Measurements from ENCODE around the gene S100A9.
"Not testable (repeated sequence)": the region's sequence is repeated elsewhere in the genome, so short reads cannot be mapped to it uniquely, and the experiment has no call there.

Gene S100A9

GRCh38 chr1:153357853-153358690 lies at the start of gene S100A9:
TSS of gene S100A9 (plus strand) at chr1:153357854. CDS start at chr1:153358284, 430 bp downstream.
- DNase-seq = no peak

GRCh38 chr1:153308540-153308939 lies 49.1 kb upstream of the S100A9 start:
- no peak for DNase-seq

- no peak for DNase-seq
These were observed 48.2 kb upstream of the S100A9 start for GRCh38 chr1:153309441-153309840.

GRCh38 chr1:153310526-153310925 lies 47.1 kb upstream of the S100A9 start:
- no peak for DNase-seq

GRCh38 chr1:153312570-153313186 lies 45.0 kb upstream of the S100A9 start, which contains the start of gene PGLYRP3:
TSS of gene PGLYRP3 (minus strand) at chr1:153312952. CDS start at chr1:153310665, 2,287 bp downstream.
- no peak for DNase-seq

- DNase-seq = no peak
These were observed 44.4 kb upstream of the S100A9 start for GRCh38 chr1:153313288-153313687.

- DNase-seq = not testable (repeated sequence)
These were observed 43.3 kb upstream of the S100A9 start for GRCh38 chr1:153314388-153314787.

- not testable (repeated sequence) for DNase-seq
These were observed 41.6 kb upstream of the S100A9 start for GRCh38 chr1:153316013-153316412.

GRCh38 chr1:153318145-153318544 lies 39.5 kb upstream of the S100A9 start:
- not testable (repeated sequence) for DNase-seq

DNA sequence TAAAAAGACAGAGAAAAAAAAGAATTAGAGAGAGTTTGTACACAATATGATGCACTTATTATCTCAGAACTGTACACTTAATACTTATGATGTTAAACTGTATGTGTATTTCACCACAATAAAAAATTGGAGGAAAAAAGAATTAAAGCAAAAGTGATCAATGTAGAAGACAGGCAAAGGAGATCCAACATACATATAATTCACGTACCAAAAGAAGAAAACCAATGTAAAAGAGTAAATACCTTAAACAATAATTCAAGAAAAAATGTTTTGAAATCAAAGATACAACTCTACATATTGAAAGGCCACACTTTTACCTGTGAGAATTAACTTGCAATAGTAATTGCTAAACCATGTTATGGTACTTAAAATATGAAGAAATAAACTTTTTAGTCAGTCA lies 35.1 kb upstream of the S100A9 start:
- DNase-seq = no peak

DNA sequence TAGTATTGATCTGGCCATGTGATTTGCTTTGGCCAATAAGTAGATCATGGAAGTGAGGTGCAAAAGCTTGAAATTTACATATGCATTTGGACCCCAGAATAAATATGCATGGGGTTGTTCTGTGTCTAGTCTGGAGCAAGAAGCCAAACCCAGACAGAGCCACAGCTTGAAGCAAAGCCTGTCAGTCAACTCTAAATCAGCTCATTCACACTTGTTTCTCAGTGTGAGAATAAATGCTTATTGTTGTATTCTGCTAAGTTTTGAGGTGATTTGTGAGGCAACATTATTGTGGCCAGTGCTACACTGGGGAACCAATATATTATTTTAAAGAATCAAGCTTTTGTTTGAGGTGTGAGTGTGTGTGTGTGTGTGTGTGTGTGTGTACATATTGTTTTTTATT lies 32.7 kb upstream of the S100A9 start:
- DNase-seq = no peak

- no peak for DNase-seq
These were observed 23.8 kb upstream of the S100A9 start for GRCh38 chr1:153333902-153334301.

- DNase-seq = no peak
These were observed 21.0 kb upstream of the S100A9 start for GRCh38 chr1:153336650-153337049.

DNA sequence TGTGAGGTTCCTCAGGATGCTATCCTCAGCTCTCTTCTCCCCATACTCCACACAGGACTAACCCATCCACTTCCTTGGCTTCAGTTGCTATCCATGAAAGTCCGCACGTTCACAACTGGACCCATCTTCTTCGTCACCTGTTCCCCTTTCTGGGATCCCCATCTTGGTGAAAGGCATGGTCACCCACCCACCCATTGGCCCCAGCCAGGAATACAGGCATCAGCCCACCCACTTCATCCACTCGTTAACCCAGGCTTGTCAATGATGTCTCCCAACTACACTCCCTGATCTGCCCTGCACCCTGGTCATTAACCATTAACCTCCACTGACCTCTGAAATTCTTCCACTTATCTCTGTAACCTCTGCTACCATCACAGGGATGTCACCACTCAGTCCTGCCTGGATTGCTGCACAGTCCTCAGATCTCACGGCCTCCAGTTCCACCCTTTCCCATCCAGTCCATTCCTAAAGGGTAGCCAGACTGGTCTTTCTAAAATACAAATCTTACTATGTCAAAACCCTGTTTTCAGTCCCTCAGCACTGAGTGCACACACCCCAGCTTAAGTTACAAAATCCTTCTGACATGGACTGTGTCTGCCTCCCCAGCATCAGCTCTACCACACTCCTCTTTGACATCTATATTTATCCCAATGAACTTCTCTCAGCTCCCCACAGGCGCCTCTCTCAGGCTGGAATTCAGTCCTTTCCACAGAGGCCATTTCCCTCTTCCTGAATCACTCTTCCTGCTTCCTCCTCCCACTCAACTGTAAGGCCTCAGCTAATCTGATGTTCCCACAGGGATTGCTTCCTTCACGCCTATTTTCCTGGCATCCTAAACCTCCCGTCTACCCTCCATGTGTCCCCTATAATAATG lies 19.4 kb upstream of the S100A9 start:
- DNase-seq = no peak

DNA sequence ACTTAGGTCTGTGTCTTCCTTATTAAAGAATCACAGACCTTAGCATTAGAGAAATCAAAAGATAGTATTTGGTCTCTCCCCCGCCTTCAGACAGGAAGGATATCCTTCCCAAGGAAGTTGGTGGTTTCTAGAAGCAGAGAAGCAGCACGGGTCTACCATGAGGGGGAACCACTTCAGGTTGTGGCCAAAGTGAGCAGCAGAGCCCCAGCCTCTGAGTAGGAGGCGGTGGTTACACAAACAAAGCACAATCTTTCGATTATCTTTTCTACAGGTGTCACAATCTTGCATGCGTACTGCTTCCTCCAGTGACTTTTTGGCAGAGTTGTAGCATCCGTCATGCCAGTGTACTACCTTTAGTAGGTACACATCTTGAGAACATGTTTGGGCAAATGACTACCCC lies 17.9 kb upstream of the S100A9 start:
- DNase-seq = no peak

DNA sequence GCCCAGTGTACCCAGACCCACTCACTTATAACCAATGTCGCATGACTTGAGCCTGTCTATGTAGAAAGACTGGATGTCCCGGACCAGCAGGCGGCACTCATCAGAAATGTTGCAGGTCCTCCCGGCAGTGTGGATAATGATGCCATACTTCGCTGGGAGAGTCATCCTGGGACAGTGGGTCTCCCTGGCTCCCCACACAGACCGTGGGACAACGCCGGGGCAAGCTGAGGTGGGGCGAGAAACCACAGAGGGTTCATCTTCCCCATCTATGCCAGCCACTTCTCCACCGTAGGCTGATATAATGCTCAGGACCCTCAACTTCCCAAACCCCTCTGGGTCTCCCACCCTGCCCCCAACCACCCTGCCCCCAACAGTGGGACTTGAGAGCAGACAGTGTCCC lies 17.3 kb upstream of the S100A9 start:
- DNase-seq = no peak

GRCh38 chr1:153341431-153341934 lies 16.2 kb upstream of the S100A9 start:
- DNase-seq = no peak

GRCh38 chr1:153342178-153342577 lies 15.5 kb upstream of the S100A9 start:
- DNase-seq = no peak

GRCh38 chr1:153343040-153343681 lies 14.5 kb upstream of the S100A9 start:
- DNase-seq = no peak

DNA sequence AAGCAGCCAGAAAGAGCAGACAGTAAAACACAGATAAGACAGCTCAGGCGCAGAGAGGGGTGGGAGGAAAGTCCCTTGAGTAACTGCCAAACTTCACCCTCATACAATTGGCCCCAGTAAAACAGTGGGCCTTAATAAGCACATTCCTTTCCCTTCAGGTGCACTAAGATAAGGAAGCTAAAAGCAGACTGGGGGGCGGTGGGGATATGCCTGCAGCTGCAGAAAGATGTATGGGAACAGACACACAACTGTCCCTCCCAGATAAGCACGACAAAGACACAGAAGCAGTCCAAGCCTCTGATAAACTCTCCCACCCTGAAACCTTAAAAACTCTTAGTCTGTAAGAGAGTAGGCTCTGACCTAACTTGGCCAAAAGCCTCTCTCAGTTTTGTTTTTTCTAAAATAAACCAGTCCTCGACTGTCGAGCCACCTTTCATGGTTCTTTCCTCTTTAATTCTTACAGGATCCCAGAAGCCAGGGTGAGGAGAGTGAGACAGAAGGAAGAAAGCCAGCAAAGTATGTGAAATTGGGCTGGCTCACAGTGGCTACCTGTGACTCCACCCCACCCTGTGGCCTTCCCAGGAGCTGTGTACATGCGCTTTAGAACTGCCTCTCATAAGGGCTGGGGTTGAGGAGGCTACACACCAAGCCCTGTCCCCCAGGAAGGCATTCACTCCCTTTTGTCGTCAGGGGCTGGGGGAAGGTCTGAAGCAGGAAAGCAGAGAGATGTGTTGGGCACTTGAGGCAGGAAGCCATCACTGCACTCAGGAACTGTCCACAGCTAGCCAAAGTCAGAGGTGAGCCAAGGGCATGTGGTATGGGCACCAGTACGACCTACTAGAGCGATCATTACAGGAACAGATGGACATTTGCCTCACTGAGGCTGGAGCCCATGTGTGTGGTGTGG lies 13.6 kb upstream of the S100A9 start:
- DNase-seq = no peak

DNA sequence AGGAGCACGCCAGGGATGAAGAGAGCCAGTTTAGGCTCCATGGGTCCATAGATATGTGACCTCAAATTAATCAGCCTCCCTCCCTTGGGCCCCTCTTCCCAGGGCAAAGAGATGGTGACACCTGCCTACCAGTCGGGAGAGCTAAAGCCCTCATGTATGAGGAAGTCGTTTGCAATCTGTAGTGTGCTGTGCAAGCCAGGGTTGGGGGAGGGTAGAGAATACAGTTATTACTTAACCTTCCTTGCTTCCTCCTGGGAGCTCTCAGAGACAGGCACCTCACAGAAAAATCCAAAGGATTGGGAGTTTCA lies 13.0 kb upstream of the S100A9 start:
- peak; percentile 75 for DNase-seq

Measured in DMS153 (cell line).